Activated CD4-positive, alpha-beta T cell treated with anti-CD3 and anti-CD28 coated beads, Interleukin-2, amount 50 U/mL, for 4 hours (primary cell): ENCODE data around the gene CX3CL1.
"Not testable (repeated sequence)": the region's sequence is repeated elsewhere in the genome, so short reads cannot be mapped to it uniquely, and the experiment has no call there.

Source experiments
- DNase-seq, 2 experiments: peaks; one replicate each; pipeline ENCODE4 v3.0.0-alpha.2; 2020

The CX3CL1 gene

GRCh38 chr16:57383276-57384247 lies 11.3 kb downstream of the CX3CL1 start:
- no peak for DNase-seq

GRCh38 chr16:57384248-57385070 lies 12.2 kb downstream of the CX3CL1 start:
- no peak for DNase-seq

GRCh38 chr16:57385083-57385482 lies 12.8 kb downstream of the CX3CL1 start:
- DNase-seq: no peak

- DNase-seq: no peak
Observed at GRCh38 chr16:57386381-57386951, 14.2 kb downstream of the CX3CL1 start.

- DNase-seq: no peak
Observed at GRCh38 chr16:57387598-57388354, 15.5 kb downstream of the CX3CL1 start.

- DNase-seq: no peak
Observed at GRCh38 chr16:57388359-57389086, 16.2 kb downstream of the CX3CL1 start.

- no peak for DNase-seq
Observed at GRCh38 chr16:57389087-57389468, 16.8 kb downstream of the CX3CL1 start.

GRCh38 chr16:57390636-57391295 lies 18.5 kb downstream of the CX3CL1 start:
- DNase-seq: no peak

GRCh38 chr16:57391300-57391699 lies 19.0 kb downstream of the CX3CL1 start:
- no peak for DNase-seq

GRCh38 chr16:57391708-57392107 lies 19.4 kb downstream of the CX3CL1 start:
- no peak for DNase-seq

GRCh38 chr16:57392694-57393093 lies 20.4 kb downstream of the CX3CL1 start:
- no peak for DNase-seq

GRCh38 chr16:57394444-57394843 lies 22.2 kb downstream of the CX3CL1 start:
- no peak for DNase-seq

GRCh38 chr16:57395026-57395425 lies 22.7 kb downstream of the CX3CL1 start:
- no peak for DNase-seq

- DNase-seq: no peak
Observed at GRCh38 chr16:57396786-57397185, 24.5 kb downstream of the CX3CL1 start.

GRCh38 chr16:57397493-57397892 lies 25.2 kb downstream of the CX3CL1 start:
- DNase-seq: not testable (repeated sequence)

GRCh38 chr16:57401943-57402640 lies 29.8 kb downstream of the CX3CL1 start:
- DNase-seq: no peak

- no peak for DNase-seq
Observed at GRCh38 chr16:57403965-57404817, 31.9 kb downstream of the CX3CL1 start, which contains the start of gene CCL17. CCL17 (plus strand) TSS chr16:57404767; CDS start chr16:57413933, 9,166 bp downstream.

GRCh38 chr16:57405097-57405496 lies 32.8 kb downstream of the CX3CL1 start:
- no peak for DNase-seq

- no peak for DNase-seq
Observed at GRCh38 chr16:57406881-57407280, 34.6 kb downstream of the CX3CL1 start.
